ENCODE data around the gene NBL1. TPM values are rescaled to one million over a fixed set of nuclear protein-coding genes. Genes with fewer than 3 reads are reported as not detected.

The NBL1 gene
- polyA plus RNA-seq, 3 donors: 0.07 TPM; not detected in 2

DNA sequence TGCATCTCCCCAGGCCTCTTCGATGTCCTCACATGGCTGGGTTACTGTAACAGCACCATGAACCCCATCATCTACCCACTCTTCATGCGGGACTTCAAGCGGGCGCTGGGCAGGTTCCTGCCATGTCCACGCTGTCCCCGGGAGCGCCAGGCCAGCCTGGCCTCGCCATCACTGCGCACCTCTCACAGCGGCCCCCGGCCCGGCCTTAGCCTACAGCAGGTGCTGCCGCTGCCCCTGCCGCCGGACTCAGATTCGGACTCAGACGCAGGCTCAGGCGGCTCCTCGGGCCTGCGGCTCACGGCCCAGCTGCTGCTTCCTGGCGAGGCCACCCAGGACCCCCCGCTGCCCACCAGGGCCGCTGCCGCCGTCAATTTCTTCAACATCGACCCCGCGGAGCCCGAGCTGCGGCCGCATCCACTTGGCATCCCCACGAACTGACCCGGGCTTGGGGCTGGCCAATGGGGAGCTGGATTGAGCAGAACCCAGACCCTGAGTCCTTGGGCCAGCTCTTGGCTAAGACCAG lies 34.9 kb downstream of the NBL1 start:
- no peak for DNase-seq
- H2AFZ ChIP-seq (ENCODE audit: insufficient read depth, low read depth, low read length, poor library complexity, severe bottlenecking): no peak overlapping the region
- H3K4me1 ChIP-seq (ENCODE audit: control insufficient read depth in 1 of 2, insufficient read depth in 2 of 2, low read length in 2 of 2): no peaks in the 10 kb centered on the region
- intact Hi-C loops (cut with micrococcal nuclease): no loop called here
- no peak overlapping the region for H3K4me3 ChIP-seq (replicated peaks in 1 of 3; ENCODE audit: low read depth in 2 of 3, low read length in 3 of 3)
- no peaks in the 10 kb centered on the region for H3K79me2 ChIP-seq (ENCODE audit: insufficient read depth, low read length)
- H3K4me3 Mint-ChIP-seq: no peak overlapping the region
- H3K9ac ChIP-seq (ENCODE audit: insufficient read depth, low read length, poor library complexity, severe bottlenecking): no peak overlapping the region
- peaks cover 2 to 12% of the 10 kb centered on the region in 2 donors for H3K36me3 ChIP-seq (replicated peaks in 1 of 2; ENCODE audit: control insufficient read depth in 1 of 2, insufficient read depth in 2 of 2, low read length in 2 of 2)
- TF ChIP-seq, protein P1, sequence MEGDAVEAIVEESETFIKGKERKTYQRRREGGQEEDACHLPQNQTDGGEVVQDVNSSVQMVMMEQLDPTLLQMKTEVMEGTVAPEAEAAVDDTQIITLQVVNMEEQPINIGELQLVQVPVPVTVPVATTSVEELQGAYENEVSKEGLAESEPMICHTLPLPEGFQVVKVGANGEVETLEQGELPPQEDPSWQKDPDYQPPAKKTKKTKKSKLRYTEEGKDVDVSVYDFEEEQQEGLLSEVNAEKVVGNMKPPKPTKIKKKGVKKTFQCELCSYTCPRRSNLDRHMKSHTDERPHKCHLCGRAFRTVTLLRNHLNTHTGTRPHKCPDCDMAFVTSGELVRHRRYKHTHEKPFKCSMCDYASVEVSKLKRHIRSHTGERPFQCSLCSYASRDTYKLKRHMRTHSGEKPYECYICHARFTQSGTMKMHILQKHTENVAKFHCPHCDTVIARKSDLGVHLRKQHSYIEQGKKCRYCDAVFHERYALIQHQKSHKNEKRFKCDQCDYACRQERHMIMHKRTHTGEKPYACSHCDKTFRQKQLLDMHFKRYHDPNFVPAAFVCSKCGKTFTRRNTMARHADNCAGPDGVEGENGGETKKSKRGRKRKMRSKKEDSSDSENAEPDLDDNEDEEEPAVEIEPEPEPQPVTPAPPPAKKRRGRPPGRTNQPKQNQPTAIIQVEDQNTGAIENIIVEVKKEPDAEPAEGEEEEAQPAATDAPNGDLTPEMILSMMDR (IDR thresholded peaks at IDR 0.05): no peak
- no peak overlapping the region for H3K27ac Mint-ChIP-seq
- H4K20me1 ChIP-seq (ENCODE audit: insufficient read depth, low read length): no peaks in the 10 kb centered on the region
- 97% methylated on average over 34 of the region's 34 CpGs for WGBS (ENCODE audit: insufficient coverage)
- H3K27me3 Mint-ChIP-seq (ENCODE audit: low read depth in 3 of 3): peaks cover 1 to 8% (median 4%) of the 10 kb centered on the region in 3 donors
- no peaks in the 10 kb centered on the region for H3K27me3 ChIP-seq (ENCODE audit: control insufficient read depth in 2 of 2, insufficient read depth in 2 of 2, low read length in 2 of 2)
- H3K27ac ChIP-seq (ENCODE audit: low read depth in 1 of 2, low read length in 2 of 2): no peak overlapping the region
- H3K9me3 Mint-ChIP-seq: no peaks in the 10 kb centered on the region
- no peaks in the 10 kb centered on the region for H3K4me1 Mint-ChIP-seq
- H3K4me2 ChIP-seq (replicated peaks; ENCODE audit: extremely low read depth, low read length, poor library complexity, severe bottlenecking): no peak overlapping the region
- H3K36me3 Mint-ChIP-seq: peaks cover 6% of the 10 kb centered on the region in 2 donors
- no peaks in the 10 kb centered on the region for H3K9me3 ChIP-seq (replicated peaks in 1 of 2; ENCODE audit: control insufficient read depth in 1 of 2, insufficient read depth in 1 of 2, low read length in 2 of 2)

DNA sequence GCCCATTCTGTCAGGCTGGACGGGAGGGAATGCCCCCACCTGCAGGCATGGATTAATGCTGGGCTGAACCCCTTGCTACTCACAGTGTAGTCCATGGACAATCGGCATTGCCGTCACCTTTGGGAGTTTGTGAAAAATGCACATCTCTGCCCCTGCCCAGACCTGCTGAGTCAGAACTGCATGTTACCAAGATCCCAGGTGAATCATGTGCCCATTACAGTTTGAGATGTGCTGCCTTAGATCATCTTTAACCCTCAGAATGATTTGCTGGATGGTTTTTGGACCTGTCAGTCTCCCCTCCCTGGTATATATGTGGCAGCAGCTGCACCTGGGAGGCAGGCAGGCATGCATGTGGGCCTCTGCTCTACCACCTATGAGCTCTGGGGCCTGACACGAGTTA lies 35.6 kb downstream of the NBL1 start:
- Mint-ChIP-seq H3K27me3 (ENCODE audit: low read depth in 3 of 3) (peaks cover 1 to 5% (median 4%) of the 10 kb centered on the region in 3 donors), H3K4me3 (no peak overlapping the region), H3K9me3 (no peaks in the 10 kb centered on the region), H3K4me1 (no peaks in the 10 kb centered on the region), H3K27ac (no peak overlapping the region), H3K36me3 (peaks cover 6 to 9% of the 10 kb centered on the region in 2 donors)
- Histone ChIP-seq H3K4me3 (replicated peaks in 1 of 3; ENCODE audit: low read depth in 2 of 3, low read length in 3 of 3) (no peak overlapping the region), H3K4me2 (replicated peaks; ENCODE audit: extremely low read depth, low read length, poor library complexity, severe bottlenecking) (no peak overlapping the region), H3K36me3 (replicated peaks in 1 of 2; ENCODE audit: control insufficient read depth in 1 of 2, insufficient read depth in 2 of 2, low read length in 2 of 2) (peaks cover 2 to 12% of the 10 kb centered on the region in 2 donors), H4K20me1 (ENCODE audit: insufficient read depth, low read length) (no peaks in the 10 kb centered on the region), H3K79me2 (ENCODE audit: insufficient read depth, low read length) (no peaks in the 10 kb centered on the region), H3K4me1 (ENCODE audit: control insufficient read depth in 1 of 2, insufficient read depth in 2 of 2, low read length in 2 of 2) (no peaks in the 10 kb centered on the region), H3K9ac (ENCODE audit: insufficient read depth, low read length, poor library complexity, severe bottlenecking) (no peak overlapping the region), H3K9me3 (replicated peaks in 1 of 2; ENCODE audit: control insufficient read depth in 1 of 2, insufficient read depth in 1 of 2, low read length in 2 of 2) (no peaks in the 10 kb centered on the region), H3K27me3 (ENCODE audit: control insufficient read depth in 2 of 2, insufficient read depth in 2 of 2, low read length in 2 of 2) (no peaks in the 10 kb centered on the region), H2AFZ (ENCODE audit: insufficient read depth, low read depth, low read length, poor library complexity, severe bottlenecking) (no peak overlapping the region), H3K27ac (ENCODE audit: low read depth in 1 of 2, low read length in 2 of 2) (no peak overlapping the region)
- no peak for DNase-seq
- WGBS (ENCODE audit: insufficient coverage): 91% methylated on average over 4 of the region's 4 CpGs
- TF ChIP-seq, protein P1 (IDR thresholded peaks at IDR 0.05): no peak
- intact Hi-C loops (cut with micrococcal nuclease): no loop called here
